HG03196 (cell line): ENCODE measurements around the gene HTR4.
A peak's percentile ranks its signal among the peaks of the same experiment; 100 is the strongest.

Source experiments
- ATAC-seq: cut with Tn5 transposase; IDR thresholded peaks from one replicate; pipeline ENCODE4 v1.9.1; 2021; ENCODE audit not compliant: unreplicated experiment

Gene HTR4

GRCh38 chr5:148665431-148665830 lies 11.1 kb upstream of the HTR4 start:
- ATAC-seq: no peak

GRCh38 chr5:148663509-148663908 lies 9.2 kb upstream of the HTR4 start:
- ATAC-seq: no peak

GRCh38 chr5:148660346-148660660 lies 6.0 kb upstream of the HTR4 start:
- ATAC-seq: no peak

GRCh38 chr5:148659641-148660345 lies 5.5 kb upstream of the HTR4 start:
- ATAC-seq: no peak

- ATAC-seq: no peak
These were observed 964 bp downstream of the HTR4 start for GRCh38 chr5:148653291-148653835.

GRCh38 chr5:148651528-148651927 lies 2.8 kb downstream of the HTR4 start:
- ATAC-seq: no peak

- no peak for ATAC-seq
These were observed 8.8 kb downstream of the HTR4 start for GRCh38 chr5:148645527-148645926.

GRCh38 chr5:148641735-148642134 lies 12.6 kb downstream of the HTR4 start:
- ATAC-seq: no peak

- no peak for ATAC-seq
These were observed 13.9 kb downstream of the HTR4 start for GRCh38 chr5:148640471-148640870.

GRCh38 chr5:148639081-148639480 lies 15.2 kb downstream of the HTR4 start:
- no peak for ATAC-seq

GRCh38 chr5:148636353-148636752 lies 18.0 kb downstream of the HTR4 start:
- no peak for ATAC-seq

- ATAC-seq: no peak
These were observed 18.8 kb downstream of the HTR4 start for GRCh38 chr5:148635321-148636083.

- ATAC-seq: no peak
These were observed 21.3 kb downstream of the HTR4 start for GRCh38 chr5:148633067-148633377.

- no peak for ATAC-seq
These were observed 21.9 kb downstream of the HTR4 start for GRCh38 chr5:148632255-148633066.

- ATAC-seq: no peak
These were observed 27.3 kb downstream of the HTR4 start for GRCh38 chr5:148626986-148627385.

GRCh38 chr5:148626081-148626613 lies 28.2 kb downstream of the HTR4 start:
- no peak for ATAC-seq

- ATAC-seq: no peak
These were observed 29.1 kb downstream of the HTR4 start for GRCh38 chr5:148625250-148625649.

- ATAC-seq: no peak
These were observed 30.6 kb downstream of the HTR4 start for GRCh38 chr5:148623741-148624140.

GRCh38 chr5:148623101-148623500 lies 31.2 kb downstream of the HTR4 start:
- ATAC-seq: no peak

GRCh38 chr5:148620696-148621095 lies 33.6 kb downstream of the HTR4 start:
- ATAC-seq: peak; percentile 56

GRCh38 chr5:148620091-148620490 lies 34.2 kb downstream of the HTR4 start:
- ATAC-seq: no peak
